ENCODE data around the gene GEN1.

GEN1 gene

GRCh38 chr2:17735864-17736263, 18.1 kb upstream of the GEN1 start:
- no peak for TF ChIP-seq CTCF (IDR thresholded peaks at IDR 0.05; ENCODE audit: control insufficient read depth, insufficient read depth, low read depth, low read length, missing control alignments)
- no peak overlapping the region for H3K4me3 ChIP-seq (ENCODE audit: control insufficient read depth, low read depth, low read length)
- DNase-seq (ENCODE audit: low read depth): no peak

GRCh38 chr2:17736989-17737388, 16.9 kb upstream of the GEN1 start:
- no peak for TF ChIP-seq CTCF (IDR thresholded peaks at IDR 0.05; ENCODE audit: control insufficient read depth, insufficient read depth, low read depth, low read length, missing control alignments)
- DNase-seq (ENCODE audit: low read depth): peak; percentile 31
- H3K4me3 ChIP-seq (ENCODE audit: control insufficient read depth, low read depth, low read length): no peak overlapping the region

GRCh38 chr2:17740203-17740602, 13.7 kb upstream of the GEN1 start:
- DNase-seq (ENCODE audit: low read depth): no peak
- TF ChIP-seq CTCF (IDR thresholded peaks at IDR 0.05; ENCODE audit: control insufficient read depth, insufficient read depth, low read depth, low read length, missing control alignments): no peak
- H3K4me3 ChIP-seq (ENCODE audit: control insufficient read depth, low read depth, low read length): no peak overlapping the region

GRCh38 chr2:17747684-17748452, 6.1 kb upstream of the GEN1 start:
- TF ChIP-seq CTCF (IDR thresholded peaks at IDR 0.05; ENCODE audit: control insufficient read depth, insufficient read depth, low read depth, low read length, missing control alignments): no peak
- no peak for DNase-seq (ENCODE audit: low read depth)
- H3K4me3 ChIP-seq (ENCODE audit: control insufficient read depth, low read depth, low read length): no peak overlapping the region

GRCh38 chr2:17748745-17749144, 5.2 kb upstream of the GEN1 start:
- no peak for TF ChIP-seq CTCF (IDR thresholded peaks at IDR 0.05; ENCODE audit: control insufficient read depth, insufficient read depth, low read depth, low read length, missing control alignments)
- no peak overlapping the region for H3K4me3 ChIP-seq (ENCODE audit: control insufficient read depth, low read depth, low read length)
- no peak for DNase-seq (ENCODE audit: low read depth)

GRCh38 chr2:17749753-17750438, 4.0 kb upstream of the GEN1 start:
- no peak overlapping the region for H3K4me3 ChIP-seq (ENCODE audit: control insufficient read depth, low read depth, low read length)
- no peak for DNase-seq (ENCODE audit: low read depth)
- no peak for TF ChIP-seq CTCF (IDR thresholded peaks at IDR 0.05; ENCODE audit: control insufficient read depth, insufficient read depth, low read depth, low read length, missing control alignments)

All from AG09309 (cell line).